ENCODE measurements around the gene RAB14. TPM values are rescaled to one million over a fixed set of nuclear protein-coding genes. Genes with fewer than 3 reads are reported as not detected.

Gene RAB14
- total RNA-seq, 6 experiments from 2014 or later: 80.3 to 91.4 (median 85.8) TPM

DNA sequence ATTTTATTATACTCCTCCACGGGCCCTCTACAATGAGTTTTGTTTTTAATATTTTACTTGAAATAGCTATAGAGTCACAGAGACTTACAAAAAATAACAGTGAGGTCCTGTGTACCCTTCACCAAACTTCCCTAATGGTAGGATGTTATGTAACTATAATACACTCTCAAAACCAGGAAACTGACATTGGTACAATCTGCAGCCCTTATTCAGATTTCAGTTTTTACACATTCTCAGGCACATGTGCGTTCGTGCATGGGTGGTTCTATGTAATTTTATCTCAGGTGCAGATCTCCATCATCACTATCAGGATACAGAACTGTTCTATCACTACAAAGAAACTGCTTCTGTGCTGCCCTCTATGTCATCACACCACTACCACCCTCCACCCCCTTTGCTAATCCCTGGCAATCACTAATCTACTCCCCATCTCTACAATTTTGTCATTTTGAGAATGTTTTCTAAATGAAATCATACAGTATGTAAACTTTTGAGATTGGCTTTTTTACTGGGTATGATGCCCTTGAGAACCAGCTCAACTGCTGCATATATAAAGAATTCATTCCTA, 16.4 kb downstream of the RAB14 start:
- H3K36me3 Mint-ChIP-seq (ENCODE audit: low read depth): peaks cover 33% of the 10 kb centered on the region
- TF ChIP-seq, protein P1, sequence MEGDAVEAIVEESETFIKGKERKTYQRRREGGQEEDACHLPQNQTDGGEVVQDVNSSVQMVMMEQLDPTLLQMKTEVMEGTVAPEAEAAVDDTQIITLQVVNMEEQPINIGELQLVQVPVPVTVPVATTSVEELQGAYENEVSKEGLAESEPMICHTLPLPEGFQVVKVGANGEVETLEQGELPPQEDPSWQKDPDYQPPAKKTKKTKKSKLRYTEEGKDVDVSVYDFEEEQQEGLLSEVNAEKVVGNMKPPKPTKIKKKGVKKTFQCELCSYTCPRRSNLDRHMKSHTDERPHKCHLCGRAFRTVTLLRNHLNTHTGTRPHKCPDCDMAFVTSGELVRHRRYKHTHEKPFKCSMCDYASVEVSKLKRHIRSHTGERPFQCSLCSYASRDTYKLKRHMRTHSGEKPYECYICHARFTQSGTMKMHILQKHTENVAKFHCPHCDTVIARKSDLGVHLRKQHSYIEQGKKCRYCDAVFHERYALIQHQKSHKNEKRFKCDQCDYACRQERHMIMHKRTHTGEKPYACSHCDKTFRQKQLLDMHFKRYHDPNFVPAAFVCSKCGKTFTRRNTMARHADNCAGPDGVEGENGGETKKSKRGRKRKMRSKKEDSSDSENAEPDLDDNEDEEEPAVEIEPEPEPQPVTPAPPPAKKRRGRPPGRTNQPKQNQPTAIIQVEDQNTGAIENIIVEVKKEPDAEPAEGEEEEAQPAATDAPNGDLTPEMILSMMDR (IDR thresholded peaks at IDR 0.05): no peak
- no peak overlapping the region for H3K4me3 Mint-ChIP-seq
- H3K4me1 Mint-ChIP-seq (ENCODE audit: low read depth): peaks cover 72% of the 10 kb centered on the region
- H3K27me3 Mint-ChIP-seq (ENCODE audit: insufficient read depth): no peaks in the 10 kb centered on the region
- no peak for DNase-seq
- no peaks in the 10 kb centered on the region for H3K9me3 Mint-ChIP-seq
- no peak overlapping the region for H3K27ac Mint-ChIP-seq

DNA sequence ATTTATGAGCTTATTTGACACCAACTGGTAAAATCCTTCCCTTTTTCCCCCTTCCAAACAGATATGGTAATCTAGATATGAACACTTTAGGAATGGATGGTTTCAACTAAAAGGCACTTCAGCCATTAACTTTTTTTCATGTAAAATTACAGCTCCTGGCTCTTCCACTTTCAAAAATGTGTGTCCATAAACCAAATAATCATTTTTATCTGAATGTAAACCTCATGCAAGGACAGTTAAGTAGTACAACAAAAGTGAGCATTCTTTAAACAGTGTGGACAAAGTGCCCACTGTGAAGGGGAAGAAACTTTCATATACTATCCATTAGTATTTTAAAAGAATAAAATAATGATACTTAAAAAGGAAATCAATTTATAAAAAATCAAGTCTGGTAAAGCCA, 17.2 kb downstream of the RAB14 start:
- H3K36me3 Mint-ChIP-seq (ENCODE audit: low read depth): peaks cover 36% of the 10 kb centered on the region
- no peak for DNase-seq
- TF ChIP-seq, protein P1 (IDR thresholded peaks at IDR 0.05): no peak
- H3K27ac Mint-ChIP-seq: peak overlapping the region; percentile 61; the same call in 1 of the 2 replicates
- peaks cover 64% of the 10 kb centered on the region for H3K4me1 Mint-ChIP-seq (ENCODE audit: low read depth)
- no peaks in the 10 kb centered on the region for H3K9me3 Mint-ChIP-seq
- no peaks in the 10 kb centered on the region for H3K27me3 Mint-ChIP-seq (ENCODE audit: insufficient read depth)
- H3K4me3 Mint-ChIP-seq: no peak overlapping the region

DNA sequence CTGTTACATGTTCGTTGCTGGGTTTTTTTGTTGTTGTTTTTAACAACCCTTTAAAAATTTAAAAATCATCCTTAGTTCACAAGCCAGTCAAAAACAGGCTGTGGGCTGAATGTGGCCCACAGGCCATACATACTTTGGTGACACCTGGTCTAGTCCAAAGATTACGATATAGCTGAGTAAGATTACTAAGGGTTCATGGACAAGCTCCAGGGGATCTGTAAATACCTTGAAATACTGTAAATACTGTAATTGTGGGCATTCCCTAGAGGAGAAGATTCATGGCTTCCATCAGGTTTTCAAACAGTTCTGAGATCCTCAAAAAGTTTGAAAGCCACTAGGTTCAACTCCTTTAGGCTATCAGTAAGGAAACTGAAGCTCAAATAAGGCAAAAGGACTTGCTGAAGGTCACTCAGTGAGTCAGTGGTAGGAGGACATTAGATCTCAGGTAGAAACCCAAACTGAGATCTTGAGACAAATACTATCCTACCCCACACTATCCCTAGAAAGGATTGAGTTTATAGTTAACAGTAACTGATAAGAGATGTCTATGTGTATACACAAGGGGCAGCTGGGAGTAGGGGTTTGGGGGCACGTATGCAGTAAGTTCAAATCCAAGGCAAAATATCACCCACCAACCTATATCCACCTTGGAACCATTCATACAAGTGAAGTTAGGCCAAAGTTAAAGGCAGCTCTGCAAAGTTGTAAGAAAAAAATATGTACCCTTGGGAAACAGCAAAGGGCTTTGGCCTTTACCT, 17.8 kb downstream of the RAB14 start:
- TF ChIP-seq, protein P1 (IDR thresholded peaks at IDR 0.05): no peak
- Mint-ChIP-seq H3K4me3 (no peak overlapping the region), H3K4me1 (ENCODE audit: low read depth) (peaks cover 58% of the 10 kb centered on the region), H3K27me3 (ENCODE audit: insufficient read depth) (no peaks in the 10 kb centered on the region), H3K9me3 (no peaks in the 10 kb centered on the region), H3K27ac (peak overlapping the region; percentile 66), H3K36me3 (ENCODE audit: low read depth) (peaks cover 36% of the 10 kb centered on the region)
- DNase-seq: no peak

DNA sequence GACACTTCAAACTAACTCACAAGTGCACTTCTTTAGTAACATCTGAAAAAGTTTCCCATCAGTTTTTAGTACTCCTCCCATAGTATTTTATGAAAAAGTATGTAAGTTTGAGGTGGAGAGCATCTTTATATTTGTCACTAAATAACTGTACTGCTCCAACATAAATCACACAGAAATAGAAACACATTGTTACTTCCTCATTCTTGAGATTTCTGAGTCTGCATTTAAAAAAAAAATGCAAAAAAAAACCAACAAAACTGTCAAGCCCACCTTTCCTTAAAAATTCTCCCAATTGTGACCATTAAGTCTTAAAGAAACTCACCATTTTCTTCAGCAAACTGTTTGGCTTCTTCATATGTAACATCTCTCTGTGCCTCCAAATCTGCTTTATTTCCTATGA, 18.7 kb downstream of the RAB14 start:
- TF ChIP-seq, protein P1 (IDR thresholded peaks at IDR 0.05): no peak
- no peak for DNase-seq
- Mint-ChIP-seq H3K4me3 (peak overlapping the region; percentile 4; the same call in 1 of the 2 replicates), H3K36me3 (ENCODE audit: low read depth) (peaks cover 36% of the 10 kb centered on the region), H3K27me3 (ENCODE audit: insufficient read depth) (no peaks in the 10 kb centered on the region), H3K9me3 (no peaks in the 10 kb centered on the region), H3K4me1 (ENCODE audit: low read depth) (peaks cover 55% of the 10 kb centered on the region), H3K27ac (peak overlapping the region; percentile 66)

DNA sequence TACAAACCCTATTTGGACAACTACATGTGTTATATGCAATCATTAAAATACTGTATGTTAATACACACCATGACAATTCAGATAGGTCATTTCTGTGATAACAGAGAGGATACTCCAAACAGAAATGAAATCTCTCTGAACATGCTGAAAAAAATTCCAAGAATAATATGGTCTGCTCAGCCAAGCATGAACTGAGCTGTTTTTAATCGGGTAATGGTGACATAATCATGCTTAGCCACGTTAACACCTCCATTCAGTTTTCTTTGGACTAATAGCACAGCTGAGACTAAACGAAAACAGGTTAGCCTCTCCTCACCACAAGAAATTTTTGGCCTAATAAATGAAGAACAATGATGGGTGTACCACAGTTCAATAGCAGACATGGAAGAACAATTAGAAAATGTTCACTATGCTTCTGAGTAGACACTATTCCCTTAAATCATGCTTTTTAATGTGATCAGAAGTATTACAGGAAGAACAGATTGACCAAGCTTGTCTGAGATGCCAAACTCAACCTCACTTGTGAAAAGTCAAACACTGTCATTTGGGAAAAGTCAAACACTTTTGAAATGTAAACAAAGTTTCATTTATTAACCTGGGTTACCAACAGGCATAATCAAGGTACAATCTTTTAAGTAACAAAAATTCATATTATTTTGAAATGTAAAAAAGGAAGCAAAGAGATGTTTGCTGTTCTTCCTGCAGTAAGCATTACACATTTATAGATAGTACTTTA, 19.4 kb downstream of the RAB14 start:
- Mint-ChIP-seq H3K4me3 (no peak overlapping the region), H3K36me3 (ENCODE audit: low read depth) (peaks cover 36% of the 10 kb centered on the region), H3K4me1 (ENCODE audit: low read depth) (peaks cover 48% of the 10 kb centered on the region), H3K27ac (no peak overlapping the region; the same call in 1 of the 2 replicates), H3K9me3 (no peaks in the 10 kb centered on the region), H3K27me3 (ENCODE audit: insufficient read depth) (no peaks in the 10 kb centered on the region)
- no peak for DNase-seq
- TF ChIP-seq, protein P1 (IDR thresholded peaks at IDR 0.05): no peak
